T-helper 1 cell treated with Interleukin-12 subunit alpha and Interleukin-12 subunit beta and Interleukin-4 antibody, amounts not matched to agents 30 ng/mL and 1 ng/mL, for 36 hours (primary cell): ENCODE measurements around the gene GPR132. TPM values are rescaled to one million over a fixed set of nuclear protein-coding genes. Genes with fewer than 3 reads are reported as not detected.
"Not testable (repeated sequence)": the region's sequence is repeated elsewhere in the genome, so short reads cannot be mapped to it uniquely, and the experiment has no call there.

Experiments
- intact Hi-C: fragments of 100-400 bp; cut with micrococcal nuclease; formaldehyde crosslinking; loops from one replicate; pipeline ENCODE4 v1.15.1; 2024
- total RNA-seq: library from RNA; stranded (reverse); gene quantifications from 2 replicates; pipeline ENCODE4 v1.2.3, GENCODE V29; 2022

Gene GPR132
- total RNA-seq, 1 donor from 2014 or later, result 48.6 TPM

DNA sequence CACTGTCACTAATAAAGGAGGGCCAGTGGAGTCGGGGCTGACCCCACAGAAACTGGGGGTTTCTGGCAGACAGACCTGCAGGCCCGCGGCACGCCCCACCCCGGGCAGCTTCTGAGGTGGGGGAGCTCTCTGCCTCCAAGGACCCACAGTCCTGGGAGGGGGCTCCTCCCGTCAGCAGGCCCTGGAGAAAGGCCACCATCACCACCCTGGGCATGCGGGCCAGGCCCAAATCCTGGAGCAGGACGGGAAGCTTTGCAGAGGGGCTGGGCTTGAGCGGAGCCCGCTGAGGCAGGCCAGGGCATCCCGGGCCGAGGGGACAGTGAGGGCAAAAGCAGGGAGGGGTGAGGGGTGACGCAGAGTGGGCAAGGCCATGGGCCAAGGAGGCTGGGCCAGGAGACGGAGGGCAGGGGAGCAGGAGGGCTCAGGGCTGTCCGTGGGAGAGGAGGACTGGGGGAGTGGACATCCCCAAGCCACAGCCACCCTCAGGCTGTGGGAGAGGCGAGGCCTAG is 11.1 kb upstream of the GPR132 start:
- intact Hi-C loops, result no loop called here

DNA sequence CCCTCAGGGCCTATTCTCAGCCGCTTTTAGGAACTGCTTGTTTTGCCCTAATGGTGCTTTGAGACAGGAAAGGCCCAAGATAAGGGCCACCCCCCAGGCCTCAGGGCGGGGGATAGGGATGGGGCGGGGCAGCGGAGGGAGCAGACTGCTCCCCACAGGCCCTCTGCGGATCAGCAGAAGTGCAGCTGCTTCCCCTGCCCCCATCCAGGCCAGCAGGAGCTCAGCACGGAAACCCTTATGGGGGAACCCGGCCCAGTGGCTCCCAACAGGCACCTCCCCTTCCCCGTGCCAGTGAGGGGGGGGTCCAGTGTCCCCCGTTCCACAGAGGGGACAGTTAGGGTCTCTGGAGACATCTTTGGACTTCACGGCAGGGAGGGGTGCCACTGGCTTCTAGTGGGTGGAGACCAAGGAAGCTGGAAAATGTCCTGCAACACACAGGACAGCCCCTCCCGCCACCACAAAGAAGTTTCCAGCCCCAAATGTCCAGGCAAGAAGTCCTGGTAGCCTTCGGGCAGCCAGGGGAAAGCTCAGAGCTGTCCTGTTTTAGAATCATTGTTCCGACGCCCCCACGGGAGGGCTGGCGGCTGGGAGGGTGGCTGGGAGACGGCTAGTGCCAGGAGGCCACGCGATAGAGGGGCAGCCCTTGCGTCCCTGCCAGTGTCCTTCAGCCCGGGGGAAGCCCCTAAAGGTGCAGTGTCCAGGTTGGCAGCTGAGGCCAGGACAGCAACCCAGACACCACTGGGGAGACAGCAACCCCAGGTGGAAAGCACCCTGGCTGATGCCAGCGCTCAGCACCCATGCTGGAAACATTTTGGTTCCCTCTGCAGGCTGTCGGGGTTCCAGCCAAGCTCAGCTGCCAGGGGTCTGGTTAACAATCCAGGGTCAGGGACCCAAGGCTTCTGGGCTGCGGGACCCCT is 10.4 kb upstream of the GPR132 start:
- intact Hi-C loops, result no loop called here

DNA sequence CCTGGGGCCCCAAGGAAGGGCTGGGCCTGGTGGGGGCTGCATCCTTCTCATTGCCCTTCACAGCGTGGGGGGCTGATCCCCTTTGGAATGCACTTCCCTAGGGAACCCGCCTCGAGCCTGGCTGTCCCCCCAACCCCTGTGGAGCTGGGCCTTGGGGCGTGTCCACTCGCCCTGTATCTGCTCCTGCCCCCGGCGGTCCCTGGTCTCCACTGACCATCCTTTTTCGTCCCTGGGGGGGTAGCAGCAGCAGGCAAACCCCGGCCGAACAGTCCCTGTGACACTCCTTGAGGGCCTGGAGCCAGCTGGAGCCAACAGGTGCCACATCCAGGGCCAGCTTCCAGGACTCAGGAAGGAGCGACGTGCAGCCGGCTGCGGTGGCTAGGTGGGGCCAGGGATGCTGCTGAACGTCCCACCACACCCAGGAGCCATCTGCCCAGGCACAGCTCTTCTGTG is 9.4 kb upstream of the GPR132 start:
- intact Hi-C loops, result no loop called here

DNA sequence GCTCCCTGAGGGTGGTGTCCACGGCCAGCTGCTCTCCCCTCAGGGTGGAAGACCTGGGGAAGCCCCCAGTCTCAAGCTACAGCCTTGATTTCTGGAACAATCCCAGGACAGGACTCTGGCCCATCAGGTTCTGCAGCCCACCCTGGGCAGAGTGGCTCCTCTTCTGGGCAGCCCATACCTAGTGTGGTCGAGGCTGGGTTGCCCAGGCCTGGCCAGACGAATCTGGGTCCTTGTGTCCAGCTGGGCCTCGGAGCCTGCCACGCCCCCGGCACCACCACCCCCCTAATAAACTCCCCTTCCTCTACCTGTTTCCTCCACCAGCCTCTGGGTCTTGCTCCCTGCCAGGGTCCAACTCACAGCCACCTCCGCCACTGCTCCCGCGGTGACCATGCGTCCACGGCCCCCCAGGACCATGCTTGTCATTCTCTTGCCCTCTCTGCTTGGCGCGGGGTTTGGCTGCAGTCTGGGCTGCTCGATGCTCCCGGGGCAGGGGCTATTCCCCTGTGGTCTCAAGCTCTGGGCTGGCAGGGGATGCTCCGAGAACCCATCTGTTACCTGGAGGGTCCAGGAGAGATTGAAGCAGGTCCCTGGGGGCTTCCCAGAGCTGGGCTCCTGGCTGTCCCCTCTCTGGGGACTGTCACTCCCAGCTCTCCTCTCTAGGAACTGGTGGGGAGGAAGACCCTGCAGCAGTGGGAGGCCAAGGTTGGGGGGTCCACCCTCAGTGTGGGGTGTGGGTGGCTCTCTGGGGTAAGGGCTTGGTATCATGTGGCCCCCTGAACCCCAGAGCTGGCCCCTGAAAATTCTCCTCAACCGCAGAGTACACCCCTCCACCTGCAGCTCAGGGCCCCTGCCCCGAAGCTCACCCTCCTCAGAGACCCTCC is 8.7 kb upstream of the GPR132 start:
- intact Hi-C loops, result no loop called here

DNA sequence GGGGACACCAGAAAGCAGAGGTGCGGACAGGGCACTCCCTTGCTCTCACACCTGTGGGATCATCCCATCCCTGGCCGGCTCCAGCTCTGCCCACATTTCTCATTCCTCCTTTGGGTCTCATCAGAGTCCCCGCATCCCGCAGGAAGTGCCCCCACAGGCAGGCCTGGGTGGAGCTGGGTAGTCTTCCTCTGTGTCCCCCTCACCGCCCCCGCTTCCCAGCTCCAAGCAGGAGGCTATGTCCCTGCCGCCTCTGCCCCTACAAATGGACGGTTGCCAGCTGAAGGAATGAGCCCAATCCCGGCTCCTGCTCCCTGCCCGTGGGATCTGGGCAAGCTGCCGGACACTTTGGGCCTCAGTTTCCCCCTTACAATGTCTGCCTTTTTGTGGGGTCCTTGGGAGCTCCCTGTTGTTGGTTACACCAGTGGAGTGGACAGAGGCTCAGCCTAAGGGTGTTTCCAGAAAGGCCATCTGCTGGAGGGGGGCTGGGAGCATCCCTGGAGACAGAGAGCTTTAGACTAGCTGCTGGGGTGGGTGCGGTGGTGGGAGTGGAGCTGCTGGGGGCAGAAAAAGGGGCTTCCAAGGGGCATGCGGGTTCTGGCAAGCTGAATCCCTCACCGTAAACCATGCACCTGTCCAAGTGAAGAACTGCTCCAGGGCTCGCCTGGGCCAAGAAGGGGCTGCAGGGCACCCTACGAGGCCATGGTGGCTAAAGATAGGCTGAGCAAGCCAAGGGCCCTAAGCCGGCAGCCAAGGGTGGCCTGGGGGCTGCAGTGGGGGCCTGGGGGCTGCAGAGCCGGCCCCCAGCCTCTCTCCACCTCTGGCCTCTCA is 7.9 kb upstream of the GPR132 start:
- intact Hi-C loops, result no loop called here

DNA sequence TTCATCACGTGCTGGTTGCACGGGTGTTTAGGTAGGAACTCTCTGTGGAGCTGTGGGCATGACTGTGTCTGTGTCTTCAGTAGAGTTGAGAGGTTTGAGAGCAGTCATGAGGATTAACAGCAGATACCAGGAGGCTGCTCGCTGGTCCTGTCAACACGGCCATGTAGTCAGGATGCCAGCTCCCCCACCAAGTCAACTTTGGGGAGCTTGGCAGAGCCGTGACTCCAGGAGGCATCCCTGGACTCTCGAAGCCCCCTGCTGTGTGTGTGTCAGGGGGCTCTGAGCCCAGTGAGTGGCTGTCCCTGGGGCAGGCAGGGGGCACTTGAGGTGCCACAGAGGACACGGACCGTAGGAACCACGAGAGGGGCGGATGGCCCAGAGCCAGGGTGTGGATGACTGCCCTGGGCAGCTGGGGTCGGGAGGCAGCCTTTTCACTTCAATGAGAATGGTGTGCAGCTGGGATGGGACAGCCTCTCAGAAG is 7.2 kb upstream of the GPR132 start:
- intact Hi-C loops, result no loop called here

DNA sequence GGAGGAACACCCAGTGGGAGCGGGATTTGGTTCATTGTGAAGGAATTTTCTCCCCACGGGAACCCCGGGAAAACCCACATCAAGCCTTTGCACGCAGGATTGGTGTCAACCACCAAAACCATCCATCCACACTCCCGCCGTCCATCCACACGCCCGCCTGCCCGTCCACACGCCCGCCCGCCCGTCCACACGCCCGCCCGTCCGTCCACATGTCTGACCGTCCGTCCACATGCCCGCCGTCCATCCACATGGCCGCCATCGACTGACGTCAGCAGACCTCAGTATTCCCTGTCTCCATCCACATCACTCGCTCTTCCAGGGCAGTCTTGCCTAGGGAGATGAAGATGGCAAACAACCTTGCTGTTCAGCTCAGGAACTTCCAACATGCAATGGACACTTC is 6.7 kb upstream of the GPR132 start:
- intact Hi-C loops, result no loop called here

DNA sequence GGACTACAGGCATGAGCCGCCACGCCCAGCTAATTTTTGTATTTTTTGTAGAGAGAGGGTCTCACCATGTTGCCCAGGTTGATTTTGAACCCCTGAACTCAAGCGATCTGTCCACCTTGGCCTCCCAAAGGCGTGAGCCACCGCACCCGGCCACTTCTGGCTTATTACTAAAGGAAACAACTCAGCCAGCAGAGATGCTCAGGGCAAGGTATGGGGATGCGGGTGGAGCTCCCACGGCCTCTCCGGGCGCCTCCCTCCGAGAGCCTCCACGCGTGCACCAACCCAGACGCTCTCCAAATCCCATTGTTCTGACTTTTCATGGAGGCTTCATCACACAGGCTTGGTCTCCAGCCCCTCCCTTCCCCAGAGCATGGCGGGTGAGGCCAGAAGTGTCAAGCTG is 6.1 kb upstream of the GPR132 start:
- intact Hi-C loops, result no loop called here

DNA sequence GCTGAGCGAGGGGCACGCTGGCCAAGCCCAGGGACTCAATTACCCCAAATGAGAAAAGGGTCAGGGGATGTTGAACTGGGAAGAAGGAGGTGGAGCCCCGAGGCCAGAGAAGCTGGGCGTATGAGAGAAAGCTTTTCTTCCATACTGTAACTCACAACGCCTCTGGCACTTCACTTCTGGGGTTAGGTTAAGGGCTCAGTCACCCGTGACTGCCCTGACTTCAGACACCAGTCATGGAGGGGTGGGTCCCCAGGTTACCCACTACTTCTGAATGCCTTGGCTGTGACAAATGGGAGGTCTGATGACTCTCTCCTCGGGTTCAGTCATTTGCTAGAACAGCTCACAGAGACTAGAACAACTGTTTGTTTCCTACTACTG is 5.5 kb upstream of the GPR132 start:
- intact Hi-C loops, result no loop called here

DNA sequence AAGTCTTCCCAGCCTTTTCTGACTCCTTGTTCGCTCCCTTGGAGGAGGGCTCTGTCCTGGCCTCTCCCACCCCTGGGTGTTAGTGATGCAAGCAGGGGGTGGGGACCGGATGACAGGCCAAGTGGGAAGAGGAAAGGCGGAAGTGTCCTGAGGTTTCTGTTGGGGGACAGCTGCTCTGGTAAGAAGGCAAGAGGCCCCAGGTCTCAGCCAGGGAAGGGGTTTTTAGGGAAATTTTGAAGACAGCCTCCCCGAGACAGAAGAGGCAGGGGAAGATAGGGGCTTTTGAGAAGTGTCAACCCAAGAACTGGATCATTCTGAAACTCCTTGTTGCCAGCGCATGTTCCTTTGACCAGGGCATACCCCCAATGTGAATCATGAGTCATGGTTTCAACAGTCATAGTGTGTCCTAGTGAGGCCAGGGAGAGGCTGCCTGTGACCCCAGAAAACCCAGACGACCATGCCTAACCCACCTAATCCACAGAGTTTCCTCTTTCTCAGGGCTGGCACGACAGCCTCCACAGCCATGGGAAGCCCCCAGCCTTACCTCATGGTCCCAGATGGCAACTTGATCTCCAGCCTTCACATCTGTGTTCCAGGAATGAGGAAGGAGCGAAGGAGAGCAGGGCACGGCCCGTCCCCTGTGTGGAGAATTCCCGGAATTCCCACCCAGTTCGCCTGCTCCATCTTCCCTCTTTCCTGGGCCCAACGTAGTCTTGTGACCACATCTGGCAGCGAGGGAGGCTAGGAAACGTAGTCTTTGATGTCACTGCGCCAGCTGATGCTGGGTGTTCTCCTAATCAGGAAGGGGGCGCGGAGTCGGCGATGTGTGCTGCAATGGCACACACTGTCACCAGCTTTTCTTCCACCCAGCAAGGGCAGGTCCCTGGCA is 4.9 kb upstream of the GPR132 start:
- intact Hi-C loops, result loop anchor here (5.0 kb wide), 1 partner anchor 232 kb away; the partner anchor contains the start of gene BRF1

DNA sequence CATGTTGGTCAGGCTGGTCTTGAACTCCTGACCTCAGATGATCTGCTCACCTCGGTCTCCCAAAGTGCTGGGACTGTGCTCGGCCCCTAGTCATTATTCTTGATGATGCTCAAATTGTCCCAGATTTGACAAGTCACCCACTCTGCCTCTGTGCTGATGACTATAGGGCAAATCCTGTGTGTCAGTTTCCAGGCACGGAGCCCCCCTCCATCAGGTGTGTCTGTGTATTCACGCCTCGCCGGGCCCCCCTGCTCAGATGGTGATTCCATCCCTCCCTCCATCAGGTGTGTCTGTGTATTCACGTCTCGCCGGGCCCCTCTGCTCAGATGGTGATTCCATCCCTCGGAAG is 4.3 kb upstream of the GPR132 start:
- intact Hi-C loops, result loop anchor here (5.0 kb wide), 1 partner anchor 233 kb away; the partner anchor contains the start of gene BRF1

DNA sequence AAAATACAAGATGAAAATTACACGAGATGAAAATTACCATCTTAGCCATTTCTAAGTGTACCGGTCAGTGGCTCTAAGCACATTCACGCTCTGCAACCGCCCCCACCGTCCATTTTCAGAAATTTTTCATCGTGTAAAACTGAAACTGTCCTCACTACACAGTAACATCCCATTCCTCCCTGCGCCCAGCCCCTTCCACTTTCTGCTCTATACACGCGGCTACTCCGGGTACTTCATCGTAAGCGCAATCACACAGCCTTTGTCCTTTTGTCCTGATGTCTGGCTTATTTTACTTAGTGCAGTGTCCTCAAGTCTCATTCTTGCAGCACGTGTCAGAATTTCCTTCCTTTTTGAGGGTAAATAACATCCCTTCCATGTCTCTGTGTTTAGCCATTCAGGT is 3.6 kb upstream of the GPR132 start:
- intact Hi-C loops, result loop anchor here (5.0 kb wide), 1 partner anchor 233 kb away; the partner anchor contains the start of gene BRF1

DNA sequence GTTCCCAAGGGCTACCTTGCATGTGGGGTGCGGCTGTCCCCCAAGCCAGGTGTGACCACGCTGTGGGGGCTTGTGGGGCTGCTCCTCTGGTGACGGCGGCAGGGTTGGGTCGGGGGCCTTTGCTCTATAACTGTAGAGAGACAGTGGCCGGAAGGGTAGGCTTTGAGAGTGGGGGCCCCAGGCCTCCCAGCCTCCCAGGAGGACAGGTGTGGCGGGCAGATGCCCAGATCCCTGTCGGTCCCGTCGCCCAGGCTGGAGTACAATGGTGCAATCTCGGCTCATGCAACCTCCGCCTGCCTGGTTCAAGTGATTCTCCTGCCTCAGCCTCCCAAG is 2.7 kb upstream of the GPR132 start:
- intact Hi-C loops, result loop anchor here (5.0 kb wide), 1 partner anchor 234 kb away; the partner anchor contains the start of gene BRF1

DNA sequence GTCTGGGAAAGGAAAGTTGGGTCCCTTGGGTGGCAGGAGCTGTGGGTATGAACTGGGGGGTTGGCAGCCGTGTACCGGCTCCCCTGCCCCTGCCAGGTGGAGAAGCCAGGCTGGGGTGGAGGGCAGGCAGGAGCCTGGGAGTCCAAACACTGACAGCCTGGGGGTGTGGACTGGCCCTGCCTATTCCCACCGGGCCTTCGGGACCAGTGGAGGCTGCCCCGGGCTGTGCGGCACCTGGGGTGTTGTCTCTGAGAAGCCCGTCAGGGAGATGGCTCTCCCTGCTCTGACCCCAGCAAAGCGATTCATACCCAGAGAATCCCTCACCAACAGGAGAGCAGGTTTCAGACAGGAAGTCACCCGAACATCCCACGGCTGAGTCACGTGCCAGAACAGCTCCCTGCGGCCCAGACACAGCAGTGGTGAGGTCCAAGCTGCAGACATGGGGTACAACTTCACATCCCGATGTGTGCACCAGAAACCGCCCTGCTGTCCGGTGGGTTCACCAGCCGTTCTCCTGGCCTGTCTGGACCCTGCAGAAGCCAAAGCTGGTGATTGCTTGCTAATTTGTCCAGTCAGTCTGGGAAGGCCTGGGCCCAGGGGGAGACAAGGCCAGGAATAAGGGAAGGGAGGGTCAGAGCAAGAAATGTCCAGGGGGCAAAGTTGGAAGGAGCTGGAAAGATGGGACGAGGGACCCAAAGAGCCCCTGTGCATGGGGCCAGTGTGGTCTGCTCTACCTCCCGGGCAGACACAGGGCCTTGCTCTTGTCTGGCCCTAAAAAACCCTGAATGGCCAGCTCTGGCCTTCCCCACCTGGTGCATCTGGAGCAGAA is 2.1 kb upstream of the GPR132 start:
- intact Hi-C loops, result loop anchor here (5.0 kb wide), 1 partner anchor 235 kb away; the partner anchor contains the start of gene BRF1

DNA sequence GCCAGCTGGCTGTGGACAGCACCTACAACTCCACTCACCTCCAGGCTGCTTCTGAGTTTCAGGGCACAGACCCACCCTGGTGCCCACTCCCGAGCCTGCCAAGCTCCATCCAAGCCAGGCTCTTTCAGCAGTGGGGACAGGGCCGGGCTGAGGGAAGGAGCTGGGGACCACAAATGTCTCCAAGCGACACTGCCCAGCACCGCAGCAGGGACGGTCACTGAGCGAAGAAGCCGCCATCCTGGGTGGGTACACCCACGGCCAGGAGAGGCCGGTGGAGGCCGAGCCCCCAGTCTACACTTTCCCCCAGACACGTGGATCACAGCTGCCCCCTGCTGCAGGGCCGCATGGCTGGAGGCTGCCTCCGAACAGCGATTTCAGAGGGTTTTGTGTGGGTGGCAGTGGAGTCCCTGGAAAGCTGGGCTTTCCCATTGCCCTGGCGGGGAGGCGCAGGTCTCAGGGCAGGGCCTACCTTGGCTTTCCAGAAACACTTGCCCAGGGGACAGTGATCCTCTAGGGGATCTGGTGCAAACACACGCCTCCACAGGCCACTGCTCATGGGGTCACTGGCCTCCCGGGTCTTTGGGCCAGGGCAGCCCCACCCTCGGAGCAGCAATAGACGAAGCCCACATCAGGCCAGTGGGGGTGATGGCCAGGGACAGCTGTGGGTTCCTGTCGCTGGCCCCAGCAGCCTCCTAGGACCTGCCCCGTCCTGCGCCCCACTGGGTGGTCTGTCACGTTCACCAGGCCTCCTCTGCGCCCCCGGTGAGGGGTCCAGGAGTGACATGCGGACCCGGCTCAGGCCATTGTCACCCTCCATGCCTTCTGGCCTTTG is 1.2 kb upstream of the GPR132 start:
- intact Hi-C loops, result loop anchor here (5.0 kb wide), 1 partner anchor 236 kb away; the partner anchor contains the start of gene BRF1

DNA sequence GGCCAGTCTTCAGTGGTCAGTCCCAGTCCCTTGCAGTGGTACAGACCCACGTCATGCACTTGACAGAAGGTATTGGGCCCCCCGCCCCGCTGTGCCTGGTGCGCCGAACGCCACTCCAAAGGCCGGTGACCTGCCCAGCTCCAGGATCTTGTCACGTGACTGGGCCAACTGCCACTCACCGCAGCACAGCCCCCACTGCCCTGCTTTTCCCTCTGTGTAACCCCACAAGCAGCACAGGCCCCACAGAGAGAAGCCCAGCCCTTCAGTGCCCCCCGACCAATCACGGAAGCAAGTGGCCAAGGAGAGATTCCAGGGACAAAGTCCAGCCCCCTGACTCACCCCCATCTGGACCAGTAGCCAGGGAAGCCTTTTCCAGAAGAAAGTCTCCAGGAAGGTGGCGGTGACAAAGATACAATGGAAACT is 498 bp downstream of the GPR132 start:
- intact Hi-C loops, result loop anchor here (1.0 to 5.0 kb wide), 8 partner anchors 19 to 427 kb away; partner anchors contain the start of genes BRF1, CDCA4 and TEDC1

DNA sequence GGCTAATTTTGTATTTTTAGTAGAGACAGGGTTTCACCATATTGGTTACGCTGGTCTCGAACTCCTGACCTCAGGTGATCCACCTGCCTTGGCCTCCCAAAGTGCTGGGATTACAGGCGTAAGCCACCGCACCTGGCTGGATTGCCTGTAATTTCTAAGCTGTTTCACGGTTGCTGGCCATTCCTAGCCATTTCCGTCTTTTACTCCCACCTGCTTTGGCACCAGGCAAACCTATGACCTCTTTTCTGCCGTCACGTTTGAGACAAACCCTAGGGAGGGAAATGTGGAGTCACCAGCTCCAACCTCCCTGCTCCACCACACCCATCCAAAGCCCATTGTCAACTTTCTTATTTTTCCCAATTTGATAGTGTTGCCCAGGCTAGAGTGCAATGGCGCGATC is 1.2 kb downstream of the GPR132 start:
- intact Hi-C loops, result loop anchor here (2.0 kb wide), 1 partner anchor 419 kb away; no protein-coding TSS in a partner anchor

DNA sequence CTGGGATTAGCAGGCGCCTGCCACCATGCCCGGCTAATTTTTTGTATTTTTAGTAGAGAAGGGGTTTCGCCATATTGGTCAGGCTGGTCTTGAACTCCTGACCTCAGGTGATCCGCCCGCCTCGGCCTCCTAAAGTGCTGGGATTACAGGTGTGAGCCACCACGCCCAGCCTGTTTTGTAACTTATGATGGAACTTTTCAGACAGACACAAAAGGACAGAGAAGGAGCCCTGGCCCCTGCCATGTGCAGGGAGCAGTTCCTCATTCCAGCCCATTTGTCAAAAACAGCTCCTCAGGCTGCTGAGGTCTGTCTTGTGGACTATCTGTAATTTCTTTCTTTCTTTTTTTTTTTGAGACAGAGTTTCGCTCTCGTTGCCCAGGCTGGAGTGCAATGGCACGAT is 1.7 kb downstream of the GPR132 start:
- intact Hi-C loops, result not testable (repeated sequence)
